Measurements from ENCODE around the gene TCF4.

GRCh38 chr18:55220523-55220922 is 367.5 kb downstream of the TCF4 start:
- TF ChIP-seq, protein P1, sequence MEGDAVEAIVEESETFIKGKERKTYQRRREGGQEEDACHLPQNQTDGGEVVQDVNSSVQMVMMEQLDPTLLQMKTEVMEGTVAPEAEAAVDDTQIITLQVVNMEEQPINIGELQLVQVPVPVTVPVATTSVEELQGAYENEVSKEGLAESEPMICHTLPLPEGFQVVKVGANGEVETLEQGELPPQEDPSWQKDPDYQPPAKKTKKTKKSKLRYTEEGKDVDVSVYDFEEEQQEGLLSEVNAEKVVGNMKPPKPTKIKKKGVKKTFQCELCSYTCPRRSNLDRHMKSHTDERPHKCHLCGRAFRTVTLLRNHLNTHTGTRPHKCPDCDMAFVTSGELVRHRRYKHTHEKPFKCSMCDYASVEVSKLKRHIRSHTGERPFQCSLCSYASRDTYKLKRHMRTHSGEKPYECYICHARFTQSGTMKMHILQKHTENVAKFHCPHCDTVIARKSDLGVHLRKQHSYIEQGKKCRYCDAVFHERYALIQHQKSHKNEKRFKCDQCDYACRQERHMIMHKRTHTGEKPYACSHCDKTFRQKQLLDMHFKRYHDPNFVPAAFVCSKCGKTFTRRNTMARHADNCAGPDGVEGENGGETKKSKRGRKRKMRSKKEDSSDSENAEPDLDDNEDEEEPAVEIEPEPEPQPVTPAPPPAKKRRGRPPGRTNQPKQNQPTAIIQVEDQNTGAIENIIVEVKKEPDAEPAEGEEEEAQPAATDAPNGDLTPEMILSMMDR (IDR thresholded peaks at IDR 0.05) = no peak
- TF ChIP-seq POLR2AphosphoS5 (IDR thresholded peaks at IDR 0.05; ENCODE audit: low read depth, low read length) (no peak), TCF7L2 (IDR thresholded peaks at IDR 0.05; ENCODE audit: low read depth, low read length) (no peak), SIN3A (IDR thresholded peaks at IDR 0.05; ENCODE audit: borderline replicate concordance, insufficient read depth, low read depth, low read length) (no peak)
- TF ChIP-seq, protein P2, sequence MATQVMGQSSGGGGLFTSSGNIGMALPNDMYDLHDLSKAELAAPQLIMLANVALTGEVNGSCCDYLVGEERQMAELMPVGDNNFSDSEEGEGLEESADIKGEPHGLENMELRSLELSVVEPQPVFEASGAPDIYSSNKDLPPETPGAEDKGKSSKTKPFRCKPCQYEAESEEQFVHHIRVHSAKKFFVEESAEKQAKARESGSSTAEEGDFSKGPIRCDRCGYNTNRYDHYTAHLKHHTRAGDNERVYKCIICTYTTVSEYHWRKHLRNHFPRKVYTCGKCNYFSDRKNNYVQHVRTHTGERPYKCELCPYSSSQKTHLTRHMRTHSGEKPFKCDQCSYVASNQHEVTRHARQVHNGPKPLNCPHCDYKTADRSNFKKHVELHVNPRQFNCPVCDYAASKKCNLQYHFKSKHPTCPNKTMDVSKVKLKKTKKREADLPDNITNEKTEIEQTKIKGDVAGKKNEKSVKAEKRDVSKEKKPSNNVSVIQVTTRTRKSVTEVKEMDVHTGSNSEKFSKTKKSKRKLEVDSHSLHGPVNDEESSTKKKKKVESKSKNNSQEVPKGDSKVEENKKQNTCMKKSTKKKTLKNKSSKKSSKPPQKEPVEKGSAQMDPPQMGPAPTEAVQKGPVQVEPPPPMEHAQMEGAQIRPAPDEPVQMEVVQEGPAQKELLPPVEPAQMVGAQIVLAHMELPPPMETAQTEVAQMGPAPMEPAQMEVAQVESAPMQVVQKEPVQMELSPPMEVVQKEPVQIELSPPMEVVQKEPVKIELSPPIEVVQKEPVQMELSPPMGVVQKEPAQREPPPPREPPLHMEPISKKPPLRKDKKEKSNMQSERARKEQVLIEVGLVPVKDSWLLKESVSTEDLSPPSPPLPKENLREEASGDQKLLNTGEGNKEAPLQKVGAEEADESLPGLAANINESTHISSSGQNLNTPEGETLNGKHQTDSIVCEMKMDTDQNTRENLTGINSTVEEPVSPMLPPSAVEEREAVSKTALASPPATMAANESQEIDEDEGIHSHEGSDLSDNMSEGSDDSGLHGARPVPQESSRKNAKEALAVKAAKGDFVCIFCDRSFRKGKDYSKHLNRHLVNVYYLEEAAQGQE (IDR thresholded peaks at IDR 0.05; ENCODE audit: insufficient read depth in 1 of 2, low read depth in 2 of 2, low read length in 1 of 2) = no peak

Data from Panc1 (cell line).